Measurements from ENCODE around the gene NT5C3A. TPM values are rescaled to one million over a fixed set of nuclear protein-coding genes. Genes with fewer than 3 reads are reported as not detected.
A peak's percentile ranks its signal among the peaks of the same experiment; 100 is the strongest.
"Not testable (repeated sequence)": the region's sequence is repeated elsewhere in the genome, so short reads cannot be mapped to it uniquely, and the experiment has no call there.

NT5C3A gene
- total and polyA plus RNA-seq, 2 of the 13 experiments (the other 11 are each of a cell fraction or from before 2014, with no cell fraction given): 16.9 to 34.0 TPM

GRCh38 chr7:32999380-32999779, 63.2 kb downstream of the NT5C3A start:
- H3K9ac ChIP-seq (ENCODE audit: insufficient read depth, low read depth, low read length); H3K27ac ChIP-seq (ENCODE audit: extremely low read length, insufficient read depth, low read length): not testable (repeated sequence)
- 82% methylated on average over 4 of the region's 4 CpGs for WGBS (ENCODE audit: low lambda C conversion rate)

GRCh38 chr7:32998361-32999171, 64.0 kb downstream of the NT5C3A start:
- H3K79me2 ChIP-seq (ENCODE audit: insufficient read depth, low read length); in situ Hi-C loops (cut with HindIII; ENCODE audit: extremely low pct_ligation_motif_present, low pct_unique_long_range_greater_than_20kb); H3K4me2 ChIP-seq (ENCODE audit: low read depth, low read length); H3K4me3 ChIP-seq (replicated peaks in 1 of 3; ENCODE audit: insufficient read depth in 1 of 3, low read depth in 2 of 3, low read length in 3 of 3); H4K20me1 ChIP-seq (ENCODE audit: insufficient read depth, low read length); intact Hi-C loops (cut with micrococcal nuclease; ENCODE audit: unreplicated experiment); FAIRE-seq; BruUV-seq (replicated peaks); H2AFZ ChIP-seq (ENCODE audit: low read length); H3K4me1 ChIP-seq (ENCODE audit: insufficient read depth, low read length); DNase-seq (ENCODE audit: low spot score); H3K36me3 ChIP-seq (replicated peaks in 1 of 2; ENCODE audit: control insufficient read depth in 1 of 2, insufficient read depth in 2 of 2, low read length in 2 of 2); H3K9me3 ChIP-seq (ENCODE audit: low read length); H3K27ac ChIP-seq (ENCODE audit: extremely low read length, insufficient read depth, low read length); CTCF ChIA-PET (ENCODE audit: low intra/inter-chr PET ratio, low total read pairs); H3K27me3 ChIP-seq (ENCODE audit: control insufficient read depth in 1 of 2, insufficient read depth in 2 of 2, low read length in 2 of 2); H3K9ac ChIP-seq (ENCODE audit: insufficient read depth, low read depth, low read length); POLR2A ChIA-PET: not testable (repeated sequence)
- 71% methylated on average over 13 of the region's 14 CpGs for WGBS (ENCODE audit: low lambda C conversion rate)
- ATAC-seq: peak; percentile 71

More at GRCh38 chr7:32999380-32999779, 63.2 kb downstream of the NT5C3A start:
- POLR2A ChIA-PET; H3K36me3 ChIP-seq (replicated peaks in 1 of 2; ENCODE audit: control insufficient read depth in 1 of 2, insufficient read depth in 2 of 2, low read length in 2 of 2); H3K79me2 ChIP-seq (ENCODE audit: insufficient read depth, low read length); intact Hi-C loops (cut with micrococcal nuclease; ENCODE audit: unreplicated experiment); FAIRE-seq; DNase-seq (ENCODE audit: low spot score); BruUV-seq (replicated peaks); H3K4me3 ChIP-seq (replicated peaks in 1 of 3; ENCODE audit: insufficient read depth in 1 of 3, low read depth in 2 of 3, low read length in 3 of 3); CTCF ChIA-PET (ENCODE audit: low intra/inter-chr PET ratio, low total read pairs); H3K4me2 ChIP-seq (ENCODE audit: low read depth, low read length); H4K20me1 ChIP-seq (ENCODE audit: insufficient read depth, low read length); H3K4me1 ChIP-seq (ENCODE audit: insufficient read depth, low read length); ATAC-seq; in situ Hi-C loops (cut with HindIII; ENCODE audit: extremely low pct_ligation_motif_present, low pct_unique_long_range_greater_than_20kb); H2AFZ ChIP-seq (ENCODE audit: low read length); H3K27me3 ChIP-seq (ENCODE audit: control insufficient read depth in 1 of 2, insufficient read depth in 2 of 2, low read length in 2 of 2); H3K9me3 ChIP-seq (ENCODE audit: low read length): not testable (repeated sequence)

- H3K4me2 ChIP-seq (ENCODE audit: low read depth, low read length); CTCF ChIA-PET (ENCODE audit: low intra/inter-chr PET ratio, low total read pairs); in situ Hi-C loops (cut with HindIII; ENCODE audit: extremely low pct_ligation_motif_present, low pct_unique_long_range_greater_than_20kb); FAIRE-seq; POLR2A ChIA-PET; H2AFZ ChIP-seq (ENCODE audit: low read length); H3K79me2 ChIP-seq (ENCODE audit: insufficient read depth, low read length); H4K20me1 ChIP-seq (ENCODE audit: insufficient read depth, low read length); H3K4me3 ChIP-seq (replicated peaks in 1 of 3; ENCODE audit: insufficient read depth in 1 of 3, low read depth in 2 of 3, low read length in 3 of 3); BruUV-seq (replicated peaks); H3K27me3 ChIP-seq (ENCODE audit: control insufficient read depth in 1 of 2, insufficient read depth in 2 of 2, low read length in 2 of 2); intact Hi-C loops (cut with micrococcal nuclease; ENCODE audit: unreplicated experiment); H3K27ac ChIP-seq (ENCODE audit: extremely low read length, insufficient read depth, low read length); H3K9me3 ChIP-seq (ENCODE audit: low read length); H3K36me3 ChIP-seq (replicated peaks in 1 of 2; ENCODE audit: control insufficient read depth in 1 of 2, insufficient read depth in 2 of 2, low read length in 2 of 2); H3K4me1 ChIP-seq (ENCODE audit: insufficient read depth, low read length); H3K9ac ChIP-seq (ENCODE audit: insufficient read depth, low read depth, low read length); DNase-seq (ENCODE audit: low spot score): not testable (repeated sequence)
- WGBS (ENCODE audit: low lambda C conversion rate): 85% methylated on average over 4 of the region's 4 CpGs
- ATAC-seq: peak; percentile 46
Observed at GRCh38 chr7:32997956-32998355, 64.6 kb downstream of the NT5C3A start.

GRCh38 chr7:32992750-32993149, 69.8 kb downstream of the NT5C3A start:
- H3K9me3 ChIP-seq (ENCODE audit: low read length); H4K20me1 ChIP-seq (ENCODE audit: insufficient read depth, low read length); ATAC-seq; H3K4me1 ChIP-seq (ENCODE audit: insufficient read depth, low read length); H3K27ac ChIP-seq (ENCODE audit: extremely low read length, insufficient read depth, low read length); H3K4me2 ChIP-seq (ENCODE audit: low read depth, low read length); H3K9ac ChIP-seq (ENCODE audit: insufficient read depth, low read depth, low read length); BruUV-seq (replicated peaks); H2AFZ ChIP-seq (ENCODE audit: low read length); H3K36me3 ChIP-seq (replicated peaks in 1 of 2; ENCODE audit: control insufficient read depth in 1 of 2, insufficient read depth in 2 of 2, low read length in 2 of 2); H3K27me3 ChIP-seq (ENCODE audit: control insufficient read depth in 1 of 2, insufficient read depth in 2 of 2, low read length in 2 of 2); in situ Hi-C loops (cut with HindIII; ENCODE audit: extremely low pct_ligation_motif_present, low pct_unique_long_range_greater_than_20kb); DNase-seq (ENCODE audit: low spot score); FAIRE-seq; intact Hi-C loops (cut with micrococcal nuclease; ENCODE audit: unreplicated experiment); POLR2A ChIA-PET; CTCF ChIA-PET (ENCODE audit: low intra/inter-chr PET ratio, low total read pairs); H3K79me2 ChIP-seq (ENCODE audit: insufficient read depth, low read length); H3K4me3 ChIP-seq (replicated peaks in 1 of 3; ENCODE audit: insufficient read depth in 1 of 3, low read depth in 2 of 3, low read length in 3 of 3): not testable (repeated sequence)
- 91% methylated on average over 6 of the region's 6 CpGs for WGBS (ENCODE audit: low lambda C conversion rate)

Data from HepG2 (cell line).